T47D (cell line): ENCODE measurements around the gene GRK5.

Experiments used
- DNase-seq, 2 experiments: peaks; one replicate each; pipeline versions ENCODE4 v3.0.0 to v3.0.0-alpha.2; 2011 to 2012; ENCODE audit warnings: low read depth in 1 of 2, low spot score in 1 of 2
- JUND ChIP-seq: IDR thresholded peaks from 2 replicates; pipeline ENCODE4 v1.6.1; 2012; ENCODE audit warnings: low read depth
- in situ Hi-C: cut with HindIII; loops from 2 replicates; pipeline ENCODE4 v1.10.0; 2016; ENCODE audit warnings: low sequenced_read_pairs, low pct_unique_long_range_greater_than_20kb

Gene GRK5

GRCh38 chr10:119414081-119414611, 206.8 kb downstream of the GRK5 start:
- in situ Hi-C loops = no loop called here
- DNase-seq = no peak

GRCh38 chr10:119415121-119415520, 207.8 kb downstream of the GRK5 start:
- in situ Hi-C loops = no loop called here
- TF ChIP-seq JUND = no peak
- no peak for DNase-seq

More at GRCh38 chr10:119414081-119414611, 206.8 kb downstream of the GRK5 start:
- no peak for TF ChIP-seq JUND

GRCh38 chr10:119415536-119416503, 208.4 kb downstream of the GRK5 start:
- TF ChIP-seq JUND = no peak
- in situ Hi-C loops = no loop called here
- no peak for DNase-seq

DNA sequence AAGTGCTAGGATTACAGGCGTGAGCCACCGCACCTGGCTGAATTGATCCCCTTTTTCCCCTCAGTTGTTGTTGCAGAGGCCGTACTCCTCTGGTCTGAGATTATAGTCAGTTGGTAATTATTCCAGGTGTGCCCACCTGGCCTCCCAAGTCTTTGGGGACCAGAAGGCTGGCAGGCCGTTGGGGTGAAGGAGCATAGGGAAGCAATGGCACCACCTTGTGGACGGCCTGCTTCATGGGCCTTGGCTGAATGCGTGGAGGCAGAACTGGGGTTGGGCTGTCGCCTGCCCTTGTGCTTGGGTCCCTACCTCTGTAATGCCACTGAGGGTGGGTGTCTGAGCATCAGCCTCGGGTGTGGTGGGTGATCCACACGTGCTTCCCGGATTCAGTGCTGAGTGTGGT, 209.5 kb downstream of the GRK5 start:
- no peak for TF ChIP-seq JUND
- in situ Hi-C loops = no loop called here
- peak; percentile 59 to 77 for DNase-seq

DNA sequence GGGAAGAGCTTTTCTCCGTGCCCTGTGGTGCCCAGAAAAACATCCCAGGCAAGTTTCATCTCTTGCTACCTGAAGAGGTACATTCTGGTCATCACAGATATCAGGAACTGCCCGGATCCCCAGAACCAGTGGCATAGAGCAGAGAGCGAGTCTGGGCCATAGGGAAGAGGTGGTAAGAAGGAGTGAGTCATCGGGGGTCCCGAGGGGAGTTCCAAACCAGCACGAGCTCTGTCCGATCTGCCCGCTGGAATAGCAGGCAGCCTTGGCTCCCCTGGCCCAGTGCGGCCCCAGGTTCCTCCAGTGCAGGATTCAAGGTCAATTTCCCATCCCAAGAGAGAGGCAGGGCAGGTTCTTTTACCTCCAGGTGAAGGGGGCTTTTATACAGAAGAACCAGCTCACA, 210.5 kb downstream of the GRK5 start:
- in situ Hi-C loops = no loop called here
- DNase-seq = no peak
- TF ChIP-seq JUND = no peak

GRCh38 chr10:119418362-119418761, 211.0 kb downstream of the GRK5 start:
- in situ Hi-C loops = no loop called here
- no peak for DNase-seq
- no peak for TF ChIP-seq JUND

- DNase-seq = no peak
- in situ Hi-C loops = no loop called here
- no peak for TF ChIP-seq JUND
Measured at GRCh38 chr10:119419931-119420330, 212.6 kb downstream of the GRK5 start.

GRCh38 chr10:119420950-119421875, 213.8 kb downstream of the GRK5 start:
- in situ Hi-C loops = no loop called here
- no peak for DNase-seq
- TF ChIP-seq JUND = no peak

- no peak for DNase-seq
- in situ Hi-C loops = no loop called here
Measured at GRCh38 chr10:119421891-119422681, 214.7 kb downstream of the GRK5 start.

GRCh38 chr10:119422682-119423509, 215.5 kb downstream of the GRK5 start:
- no peak for DNase-seq
- in situ Hi-C loops = no loop called here
- no peak for TF ChIP-seq JUND

More at GRCh38 chr10:119421891-119422681, 214.7 kb downstream of the GRK5 start:
- no peak for TF ChIP-seq JUND
